NCI-H1105 treated with DMSO at 0.1 percent for 48 hours (cell line): ENCODE results near the gene GEMIN2.
"Not testable (repeated sequence)": the region's sequence is repeated elsewhere in the genome, so short reads cannot be mapped to it uniquely, and the experiment has no call there.

Experiments
- DNase-seq: peaks from one replicate; lab custom pipeline; 2025; lab: John Stamatoyannopoulos, UW

Gene GEMIN2

DNA sequence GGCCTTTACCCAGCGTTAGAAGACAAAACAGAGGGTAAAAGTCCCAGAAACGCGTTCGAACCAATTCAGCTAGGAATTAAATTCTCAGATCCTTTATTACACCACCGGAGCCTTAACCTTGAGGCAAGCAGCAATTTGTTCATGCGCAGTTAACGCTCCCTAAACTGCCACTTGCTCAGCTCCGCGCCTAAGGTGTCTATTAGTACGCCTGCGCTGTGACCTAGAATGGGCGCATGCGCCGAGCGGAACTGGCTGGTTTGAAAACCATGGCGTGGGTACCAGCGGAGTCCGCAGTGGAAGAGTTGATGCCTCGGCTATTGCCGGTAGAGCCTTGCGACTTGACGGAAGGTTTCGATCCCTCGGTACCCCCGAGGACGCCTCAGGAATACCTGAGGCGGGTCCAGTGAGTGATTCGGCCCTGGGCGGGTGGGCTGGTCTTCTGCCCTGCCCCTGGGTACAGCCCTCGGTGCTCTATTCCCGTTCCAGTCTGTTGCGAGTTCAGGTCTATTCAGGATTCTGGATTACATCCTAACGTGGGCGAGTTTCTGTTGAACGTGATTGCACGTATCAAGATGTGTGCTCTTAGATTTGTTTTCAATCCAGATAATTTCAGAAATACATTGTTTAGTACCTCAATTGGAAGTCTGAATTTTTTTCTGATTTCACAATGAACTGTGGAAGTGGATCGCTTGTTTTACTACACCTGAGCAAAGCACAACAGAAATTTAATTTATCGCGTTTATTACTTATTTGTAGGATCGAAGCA, at the start of gene GEMIN2:
Gene GEMIN2 (plus strand): TSS at position 251 of the 766 bp plus-strand sequence. CDS start 16 bp downstream, at position 267.
- peak; percentile 98 for DNase-seq

DNA sequence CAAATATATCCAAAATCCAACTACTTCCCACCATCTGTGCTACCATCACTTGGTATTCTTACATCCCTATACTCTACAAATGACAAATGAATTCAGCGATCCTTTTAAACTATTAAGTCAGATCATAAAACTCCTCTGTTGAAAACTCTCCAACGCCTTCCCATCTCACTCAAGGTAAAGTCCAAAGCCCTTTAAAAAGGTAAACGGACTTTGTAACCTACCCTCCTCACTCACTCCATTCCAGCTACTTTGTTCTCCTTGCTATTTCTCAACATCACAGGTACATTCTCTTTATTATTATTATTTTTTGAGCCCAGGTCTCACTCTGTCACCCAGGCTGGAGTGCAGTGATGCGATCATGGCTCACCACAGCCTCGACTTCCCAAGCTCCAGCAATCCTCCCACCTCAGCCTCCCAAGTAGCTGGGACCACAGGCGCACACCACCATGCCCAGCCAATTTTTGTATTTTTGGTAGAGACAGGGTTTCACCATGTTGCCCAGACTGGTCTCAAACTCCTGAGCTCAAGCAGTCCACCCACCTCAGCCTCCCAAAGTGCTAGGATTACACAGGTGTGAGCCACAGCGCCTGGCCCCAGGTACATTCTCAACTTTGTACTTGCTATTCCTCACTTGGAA, 44.8 kb upstream of the GEMIN2 start:
- DNase-seq: not testable (repeated sequence)

DNA sequence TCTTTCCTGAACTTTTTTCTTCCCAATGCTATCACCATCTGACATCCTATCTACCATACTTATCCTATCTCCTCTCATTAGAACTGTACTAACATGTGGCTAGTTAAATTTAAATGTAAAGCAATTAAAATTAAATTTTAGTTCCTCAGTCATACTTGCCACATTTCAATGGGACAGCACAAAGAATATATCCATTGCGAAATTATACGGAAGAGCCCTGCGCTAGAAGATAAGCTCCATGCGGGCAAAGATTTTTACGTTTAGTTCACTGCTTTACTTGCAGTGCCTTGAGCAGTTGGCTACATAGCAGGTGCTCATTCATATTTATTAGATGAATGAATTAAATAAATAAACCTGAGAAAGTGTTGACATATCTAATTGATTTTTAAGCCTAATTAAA, 44.2 kb upstream of the GEMIN2 start:
- no peak for DNase-seq

- DNase-seq: no peak
These were observed 43.0 kb upstream of the GEMIN2 start for GRCh38 chr14:39071096-39071495.

GRCh38 chr14:39080886-39081285, 33.2 kb upstream of the GEMIN2 start:
- DNase-seq: no peak

- no peak for DNase-seq
These were observed 31.0 kb upstream of the GEMIN2 start for GRCh38 chr14:39083127-39083526.

GRCh38 chr14:39085933-39086332, 28.2 kb upstream of the GEMIN2 start:
- DNase-seq: no peak

DNA sequence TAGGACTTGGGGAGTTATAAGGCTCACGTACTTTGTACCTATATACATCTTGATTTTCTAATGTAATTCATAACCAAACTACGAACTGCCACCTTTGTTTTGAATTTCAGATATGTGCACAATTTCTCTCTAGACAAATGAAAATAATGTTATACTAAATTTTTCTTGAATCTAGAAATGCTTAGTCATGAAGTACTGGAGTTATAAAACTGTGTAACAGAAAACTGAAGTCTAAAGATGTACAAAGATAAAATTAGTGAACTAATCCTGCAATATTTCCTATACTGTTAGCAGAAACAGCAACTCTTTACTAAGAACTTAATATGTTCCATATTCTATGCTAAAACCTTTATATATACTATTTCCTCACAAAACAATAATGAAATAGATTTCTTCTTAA, 26.6 kb upstream of the GEMIN2 start:
- DNase-seq: no peak

- DNase-seq: no peak
These were observed 23.5 kb upstream of the GEMIN2 start for GRCh38 chr14:39090548-39091111.

DNA sequence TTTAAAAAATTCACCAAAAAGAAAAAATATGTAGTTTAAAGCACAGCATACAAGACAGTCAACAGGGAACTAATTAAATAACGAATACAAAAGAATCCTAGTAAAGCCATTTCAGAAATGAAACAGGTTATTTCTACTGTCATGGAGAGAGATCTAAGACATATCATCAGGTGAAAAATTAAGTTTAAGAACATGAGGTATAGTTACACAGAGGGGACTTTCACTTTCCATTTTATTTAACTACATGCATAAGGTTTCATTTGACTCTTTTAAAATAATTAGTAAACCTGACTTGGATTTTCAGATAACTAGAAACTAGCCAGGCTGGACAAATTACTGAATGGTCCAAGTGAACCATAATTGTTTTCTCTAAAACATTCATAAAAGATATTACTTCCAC, 22.4 kb upstream of the GEMIN2 start:
- DNase-seq: no peak

DNA sequence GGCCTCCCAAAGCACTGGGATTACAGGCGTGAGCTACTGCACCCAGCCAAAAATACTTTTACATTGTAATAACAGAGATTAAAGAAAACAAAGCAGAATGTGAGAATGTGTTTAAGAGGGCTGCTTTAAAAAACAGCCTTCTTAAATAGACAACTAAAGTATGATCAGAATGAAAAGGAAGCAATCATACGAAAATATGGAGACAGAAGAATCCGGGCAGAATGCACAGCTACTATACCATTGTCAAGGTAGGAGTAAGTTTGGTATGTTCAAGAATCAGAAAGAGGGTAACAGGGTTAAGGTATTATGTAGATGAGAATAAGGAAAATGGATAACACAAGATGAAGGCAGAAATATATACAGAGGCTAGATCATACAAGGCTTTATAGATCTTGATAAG, 19.6 kb upstream of the GEMIN2 start:
- DNase-seq: no peak

DNA sequence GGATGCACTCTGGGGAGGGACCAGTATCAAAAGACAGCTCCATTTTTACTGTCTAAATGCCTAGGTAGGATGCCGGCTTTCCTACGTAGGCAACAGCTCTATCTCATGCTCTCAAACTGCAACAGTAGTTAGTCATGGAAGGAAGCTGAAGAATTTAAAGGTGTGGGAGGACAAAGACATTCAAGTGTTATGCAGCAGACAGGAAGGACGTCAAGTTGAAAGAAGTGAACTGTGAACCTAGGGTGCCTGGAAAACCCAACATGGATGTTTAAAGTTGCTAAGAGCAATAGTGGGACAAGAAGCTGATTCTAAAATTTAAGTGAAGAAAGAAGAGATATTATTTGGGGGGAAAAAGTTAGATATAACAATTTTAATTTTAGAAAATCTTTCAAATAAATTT, 17.0 kb upstream of the GEMIN2 start:
- no peak for DNase-seq

DNA sequence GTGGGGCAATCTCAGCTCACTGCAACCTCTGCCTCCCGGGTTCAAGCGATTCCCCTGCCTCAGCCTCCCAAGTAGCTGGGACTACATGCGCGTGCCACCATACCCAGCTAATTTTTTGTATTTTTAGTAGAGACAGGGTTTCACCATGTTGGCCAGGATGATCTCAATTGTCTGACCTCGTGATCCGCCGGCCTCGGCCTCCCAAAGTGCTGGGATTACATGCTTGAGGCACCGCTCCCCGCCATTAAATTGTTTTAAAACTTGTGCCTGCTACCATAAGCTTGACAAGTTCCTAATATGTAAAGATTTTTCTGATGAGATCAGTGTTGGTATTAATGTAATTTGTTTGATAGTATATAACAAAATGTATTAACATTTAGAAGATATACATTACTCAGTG, 14.9 kb upstream of the GEMIN2 start:
- DNase-seq: not testable (repeated sequence)

- no peak for DNase-seq
These were observed 14.4 kb upstream of the GEMIN2 start for GRCh38 chr14:39099748-39100147.

- DNase-seq: peak; percentile 33
These were observed 11.7 kb upstream of the GEMIN2 start for GRCh38 chr14:39102265-39102968.

- peak; percentile 87 for DNase-seq
These were observed 10.9 kb upstream of the GEMIN2 start, which contains the start of gene SEC23A for GRCh38 chr14:39102969-39103957. TSS of gene SEC23A (minus strand) at chr14:39103235. CDS start at chr14:39096118, 7,117 bp downstream.

DNA sequence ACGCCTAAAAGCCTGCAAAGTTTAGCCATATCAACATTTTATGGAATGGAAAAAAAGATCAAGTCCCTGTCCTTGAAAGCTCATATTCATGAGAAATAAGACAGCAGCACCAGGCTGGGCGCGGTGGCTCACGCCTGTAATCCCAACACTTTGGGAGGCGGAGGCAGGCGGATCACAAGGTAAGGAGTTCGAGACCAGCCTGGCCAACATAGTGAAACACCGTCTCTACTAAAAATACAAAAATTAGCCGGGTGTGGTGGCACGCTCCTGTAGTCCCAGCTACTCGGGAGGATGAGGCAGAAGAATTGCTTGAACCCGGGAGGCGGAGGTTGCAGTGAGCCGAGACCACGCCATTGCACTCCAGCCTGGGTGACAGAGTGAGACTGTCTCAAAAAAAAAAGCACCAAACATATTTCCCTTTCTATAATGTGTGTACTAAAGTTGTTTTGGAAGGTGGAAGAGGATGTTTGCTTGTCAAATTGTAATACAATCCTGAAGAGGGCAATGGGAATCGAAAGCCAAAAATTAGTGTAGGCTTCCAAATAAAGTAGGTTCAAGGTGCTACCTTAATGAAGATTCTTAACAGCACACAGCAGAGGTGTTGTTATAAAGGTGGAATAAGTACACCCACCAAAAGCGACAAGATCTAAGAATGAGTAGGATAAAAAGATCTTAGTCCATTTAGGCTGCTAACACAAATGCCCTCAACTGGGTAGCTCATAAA, 9.9 kb upstream of the GEMIN2 start:
- DNase-seq: not testable (repeated sequence)

DNA sequence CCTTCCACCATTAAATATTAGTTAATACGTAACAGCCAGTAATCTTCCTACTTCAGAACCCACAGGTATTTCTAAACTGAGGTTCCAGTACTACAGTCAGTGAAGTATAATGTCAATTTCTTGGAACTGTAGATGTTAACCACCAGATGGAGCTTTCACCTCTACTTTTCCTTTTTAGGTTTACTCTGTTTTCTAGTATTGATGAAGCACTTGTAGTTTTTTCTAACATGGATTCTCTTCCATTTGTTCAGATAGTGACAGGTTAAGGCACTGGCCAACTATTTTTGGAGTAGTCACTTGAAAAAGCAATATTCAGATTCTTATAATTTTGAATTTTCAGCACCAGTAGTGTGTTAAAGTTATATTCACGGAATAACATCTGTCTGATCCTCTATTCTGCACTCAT, 6.5 kb upstream of the GEMIN2 start:
- peak; percentile 64 for DNase-seq

- no peak for DNase-seq
These were observed 5.3 kb upstream of the GEMIN2 start for GRCh38 chr14:39108791-39109190.

DNA sequence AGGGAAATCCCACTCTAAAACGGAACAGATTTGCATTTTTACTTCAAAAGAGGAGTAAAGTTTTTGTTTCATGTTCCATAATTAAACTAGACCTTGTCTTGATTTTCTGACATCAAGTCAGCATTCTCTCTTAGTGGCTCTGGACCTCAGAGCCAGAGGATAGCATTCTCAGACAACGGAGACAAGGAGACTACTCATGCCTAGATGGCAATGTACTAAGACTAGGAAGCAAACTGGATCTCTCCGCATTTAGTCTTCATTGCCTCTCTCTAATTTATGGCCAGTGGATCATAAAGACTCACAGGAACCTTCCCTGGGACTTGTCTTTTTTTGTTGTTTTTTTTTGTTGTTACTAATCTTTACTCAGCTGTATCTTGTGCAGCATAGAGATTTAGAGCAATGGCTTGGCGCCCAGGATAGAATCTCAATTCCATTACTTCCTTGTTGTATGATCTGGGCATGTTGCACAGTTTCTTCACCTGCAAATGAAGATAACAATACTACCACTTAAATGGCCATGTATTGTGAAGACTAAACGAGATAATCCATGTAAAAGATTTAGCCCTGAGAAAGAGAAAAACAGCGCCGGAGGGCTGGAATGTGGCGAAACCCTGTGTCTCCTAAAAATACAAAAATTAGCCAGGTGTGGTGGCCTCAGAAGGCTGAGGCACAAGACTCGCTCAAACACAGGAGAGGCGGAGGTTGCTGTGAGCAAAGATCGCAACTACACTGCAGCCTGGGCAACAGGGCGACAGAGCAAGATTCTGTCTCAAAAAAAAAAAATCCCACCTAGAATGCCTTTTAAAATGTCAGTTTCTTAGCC, 4.0 kb upstream of the GEMIN2 start:
- DNase-seq: no peak
